HCT116 (cell line): ENCODE measurements around the gene RPS27A. TPM values are rescaled to one million over a fixed set of nuclear protein-coding genes. Genes with fewer than 3 reads are reported as not detected.

ENCODE experiments used
- ATAC-seq: fragments of 200-7000 bp; cut with Tn5 transposase; 2 replicates; pipeline ENCODE4 v1.9.1; 2020; ENCODE audit warnings: mild to moderate bottlenecking, moderate library complexity
- BruUV-seq: library from RNA; stranded (reverse); fragments of 400-500 nt; replicated peaks from 2 replicates; lab custom pipeline; 2021; lab: Mats Ljungman, UMichigan
- CTCF ChIA-PET: fragments of 300-600 bp; sonication (Branson Sonifier 250); formaldehyde crosslinking; loops from one replicate; lab custom pipeline; 2021; ENCODE audit warnings: antibody characterized with exemption; lab: Charles Lee
- POLR2A ChIA-PET: fragments of 300-600, 350-600 bp; sonication (Branson Sonifier 250); formaldehyde crosslinking; loops from one replicate; lab custom pipeline; 2021; ENCODE audit warnings: antibody characterized with exemption; lab: Charles Lee
- RAD21 ChIA-PET, 2 experiments: fragments of 300-600 bp; sonication (Branson Sonifier 250); formaldehyde crosslinking; loops; one replicate each; lab custom pipeline; 2023; ENCODE audit warnings: low total read pairs in 2 of 2; ENCODE audit not compliant: uncharacterized antibody in 2 of 2, unreplicated experiment in 2 of 2, low non-redundant PET in 1 of 2; lab: Charles Lee
- DNase-seq: peaks from one replicate; pipeline ENCODE4 v3.0.0-alpha.2; 2010; ENCODE audit warnings: low read depth, low spot score
- H2AFZ ChIP-seq: fragments of 200-600 bp; shearing (Covaris generic), sonication (generic); 2 replicates; pipeline ENCODE4 v1.6.1; 2017; ENCODE audit warnings: low read depth, mixed run types, mixed read lengths, antibody characterized with exemption, low read length; ENCODE audit not compliant: poor library complexity, severe bottlenecking
- H3K27ac ChIP-seq: 2 replicates; pipeline ENCODE4 v1.5.1; 2012; ENCODE audit warnings: low read depth, low read length
- H3K27me3 ChIP-seq: fragments of 200-600 bp; sonication (generic); 2 replicates; pipeline ENCODE4 v1.6.1; 2016; ENCODE audit warnings: mixed run types, low read length, mixed read lengths; ENCODE audit not compliant: insufficient read depth
- H3K36me3 ChIP-seq, 2 experiments: fragments of 200-500 bp in 1 of 2; fragments of 200-600 bp in 1 of 2; sonication (Bioruptor generic) in 1 of 2; sonication (generic) in 1 of 2; 2 replicates each; pipeline versions ENCODE4 v1.5.1 to v1.6.1; 2014 to 2016; ENCODE audit warnings: low read length in 2 of 2, inconsistent platforms in 1 of 2, mixed read lengths in 1 of 2, mixed run types in 1 of 2; ENCODE audit not compliant: insufficient read depth in 2 of 2, control insufficient read depth in 1 of 2
- H3K4me1 ChIP-seq, 2 experiments: fragments of 200-600 bp in 1 of 2; sonication (generic) in 1 of 2; 2 replicates each; pipeline versions ENCODE4 v1.5.1 to v1.6.1; 2012 to 2017; ENCODE audit warnings: low read length in 2 of 2, inconsistent platforms in 1 of 2, mild to moderate bottlenecking in 1 of 2, mixed read lengths in 1 of 2, mixed run types in 1 of 2, moderate library complexity in 1 of 2; ENCODE audit not compliant: insufficient read depth in 2 of 2, control insufficient read depth in 1 of 2
- H3K4me2 ChIP-seq: fragments of 200-600 bp; sonication (generic); 2 replicates; pipeline ENCODE4 v1.6.1; 2017; ENCODE audit warnings: mixed run types, low read length, mixed read lengths
- H3K4me3 ChIP-seq, 2 experiments: fragments of 200-600 bp in 1 of 2; sonication (generic) in 1 of 2; replicated peaks in 1 of 2; 2 replicates each; pipeline ENCODE4 v1.5.1; 2011 to 2016; ENCODE audit warnings: low read length in 2 of 2, control low read depth in 1 of 2, low read depth in 1 of 2, mild to moderate bottlenecking in 1 of 2, mixed read lengths in 1 of 2, mixed run types in 1 of 2
- H3K79me2 ChIP-seq: fragments of 200-600 bp; sonication (generic); 2 replicates; pipeline ENCODE4 v1.6.1; 2017; ENCODE audit warnings: mild to moderate bottlenecking, mixed run types, low read length, moderate library complexity, mixed read lengths; ENCODE audit not compliant: insufficient read depth
- H3K9ac ChIP-seq: fragments of 200-600 bp; sonication (generic); 2 replicates; pipeline ENCODE4 v1.6.1; 2016; ENCODE audit warnings: low read length, mixed read lengths
- H3K9me2 ChIP-seq: fragments of 200-600 bp; sonication (generic), shearing (Covaris generic); 2 replicates; pipeline ENCODE4 v1.6.1; 2017; ENCODE audit warnings: mixed run types, mild to moderate bottlenecking, moderate library complexity; ENCODE audit not compliant: insufficient read depth
- H3K9me3 ChIP-seq, 2 experiments: fragments of 200-500 bp in 1 of 2; fragments of 200-600 bp in 1 of 2; sonication (Bioruptor generic) in 1 of 2; sonication (generic) in 1 of 2; 2 replicates each; pipeline ENCODE4 v1.6.1; 2014 to 2017; ENCODE audit warnings: low read length in 2 of 2, mixed read lengths in 2 of 2, inconsistent platforms in 1 of 2, low read depth in 1 of 2, mild to moderate bottlenecking in 1 of 2, mixed run types in 1 of 2, moderate library complexity in 1 of 2; ENCODE audit not compliant: control insufficient read depth in 1 of 2, insufficient read depth in 1 of 2
- H4K20me1 ChIP-seq: fragments of 200-600 bp; sonication (generic), shearing (Covaris generic); 2 replicates; pipeline ENCODE4 v1.6.1; 2017; ENCODE audit warnings: mixed run types, mild to moderate bottlenecking, moderate library complexity; ENCODE audit not compliant: insufficient read depth
- CBX3 ChIP-seq: IDR thresholded peaks from 2 replicates; pipeline ENCODE4 v1.6.1; 2012; ENCODE audit warnings: low read depth
- EGR1 ChIP-seq: IDR thresholded peaks from 2 replicates; pipeline ENCODE4 v1.6.1; 2012; ENCODE audit warnings: low read depth
- ELF1 ChIP-seq: IDR thresholded peaks from 2 replicates; pipeline ENCODE4 v1.6.1; 2012; ENCODE audit warnings: low read depth, borderline replicate concordance
- EZH2 ChIP-seq: fragments of 200-600 bp; sonication (generic); IDR thresholded peaks from 2 replicates; pipeline ENCODE4 v1.6.1; 2017; ENCODE audit warnings: antibody characterized with exemption, mixed run types
- FOSL1 ChIP-seq: IDR thresholded peaks from 2 replicates; pipeline ENCODE4 v1.6.1; 2012; ENCODE audit warnings: low read depth
- JUND ChIP-seq: IDR thresholded peaks from 2 replicates; pipeline ENCODE4 v1.6.1; 2012
- MAX ChIP-seq: IDR thresholded peaks from 2 replicates; pipeline ENCODE4 v1.6.1; 2012
- POLR2A ChIP-seq: IDR thresholded peaks from 2 replicates; pipeline ENCODE4 v1.7.0; 2011; ENCODE audit warnings: borderline replicate concordance; ENCODE audit not compliant: insufficient read depth, insufficient read length; ENCODE audit errors: extremely low read depth
- POLR2AphosphoS5 ChIP-seq: IDR thresholded peaks from 2 replicates; pipeline ENCODE4 v1.6.1; 2011; ENCODE audit warnings: mild to moderate bottlenecking, low read depth, low read length, moderate library complexity
- REST ChIP-seq: IDR thresholded peaks from 2 replicates; pipeline ENCODE4 v1.6.1; 2012; ENCODE audit warnings: low read depth
- SP1 ChIP-seq: IDR thresholded peaks from 2 replicates; pipeline ENCODE4 v1.6.1; 2012; ENCODE audit warnings: low read depth
- TCF7L2 ChIP-seq: IDR thresholded peaks from 2 replicates; pipeline ENCODE4 v1.7.0; 2011; ENCODE audit warnings: borderline replicate concordance, inconsistent platforms; ENCODE audit not compliant: insufficient read depth, insufficient read length; ENCODE audit errors: extremely low read depth
- intact Hi-C: fragments of 100-400 bp; cut with micrococcal nuclease; formaldehyde crosslinking; loops from 2 replicates; pipeline ENCODE4 v1.10.0; 2022
- total RNA-seq: library from RNA; stranded (reverse); gene quantifications from one replicate; pipeline ENCODE4 v1.2.1, GENCODE V29; 2021; ENCODE audit not compliant: unreplicated experiment

Gene RPS27A
- total RNA-seq, 1 experiment from 2014 or later = 1,291 TPM

- no peak overlapping the region for H3K4me3 ChIP-seq
- H4K20me1 ChIP-seq = no peaks in the 10 kb centered on the region; the same call in 1 of the 2 replicates
- H3K27ac ChIP-seq = no peak overlapping the region
- no peak overlapping the region for H2AFZ ChIP-seq
- no peak overlapping the region for H3K4me2 ChIP-seq
- H3K9ac ChIP-seq = no peak overlapping the region
- peaks cover 6 to 21% of the 10 kb centered on the region in 2 experiments for H3K4me1 ChIP-seq
- H3K79me2 ChIP-seq = peaks cover 52% of the 10 kb centered on the region
- H3K9me3 ChIP-seq = no peaks in the 10 kb centered on the region
- no peak for TF ChIP-seq JUND
- no peak for TF ChIP-seq MAX
- no peak for TF ChIP-seq POLR2AphosphoS5
- no peak for TF ChIP-seq EZH2
- no peak for TF ChIP-seq ELF1
- no peak for TF ChIP-seq FOSL1
- no peak for TF ChIP-seq SP1
- TF ChIP-seq EGR1 = no peak
- no peak for TF ChIP-seq REST
- no peak for TF ChIP-seq POLR2A
- TF ChIP-seq CBX3 = no peak
- no peak for TF ChIP-seq TCF7L2
- RAD21 ChIA-PET = no interaction called here
- ATAC-seq (no peak), DNase-seq (no peak)
- peaks cover 4 to 15% of the 10 kb centered on the region in 2 experiments; a peak in 3 of 4 replicates for H3K36me3 ChIP-seq
- H3K27me3 ChIP-seq = no peaks in the 10 kb centered on the region
- intact Hi-C loops = no loop called here
- H3K9me2 ChIP-seq = no peaks in the 10 kb centered on the region
- CTCF ChIA-PET = no interaction called here
- no TSS peak for BruUV-seq
- POLR2A ChIA-PET = interaction anchor here (0.7 kb wide), 1 partner anchor 8 kb away, joined by 4 read pairs; no protein-coding TSS in a partner anchor
Measured at GRCh38 chr2:55229221-55229620, 3.3 kb upstream of the RPS27A start.
